HUES64 (cell line): ENCODE measurements around the gene INSL3.
"Not testable (repeated sequence)": the region's sequence is repeated elsewhere in the genome, so short reads cannot be mapped to it uniquely, and the experiment has no call there.

Source experiments
- H3K27ac ChIP-seq: 2 replicates; pipeline ENCODE4 v1.7.0; 2013; ENCODE audit warnings: low read depth, low read length, inconsistent platforms
- H3K27me3 ChIP-seq: 2 replicates; pipeline ENCODE4 v1.6.1; 2013; ENCODE audit warnings: mild to moderate bottlenecking, low read length; ENCODE audit not compliant: insufficient read depth
- H3K36me3 ChIP-seq: 2 replicates; pipeline ENCODE4 v1.6.1; 2013; ENCODE audit warnings: mild to moderate bottlenecking, low read length; ENCODE audit not compliant: insufficient read depth
- H3K4me1 ChIP-seq: 2 replicates; pipeline ENCODE4 v1.6.1; 2013; ENCODE audit warnings: mild to moderate bottlenecking, low read length, moderate library complexity; ENCODE audit not compliant: insufficient read depth
- H3K4me3 ChIP-seq: 2 replicates; pipeline ENCODE4 v1.5.1; 2013; ENCODE audit warnings: mild to moderate bottlenecking, low read length, moderate library complexity
- H3K9ac ChIP-seq: 2 replicates; pipeline ENCODE4 v1.6.1; 2013; ENCODE audit warnings: mild to moderate bottlenecking, low read depth, low read length
- H3K9me3 ChIP-seq: 2 replicates; pipeline ENCODE4 v1.6.1; 2013; ENCODE audit warnings: low read depth, low read length; ENCODE audit not compliant: insufficient read depth
- WGBS: fragments of 150-250, 120-280 bp; methylation state at CpG from one replicate; pipeline ENCODE4 v1.1.7; 2013; ENCODE audit warnings: missing lambda C conversion rate; 5-methylcytosine and 5-hydroxymethylcytosine counted together

The INSL3 gene

GRCh38 chr19:17806945-17807344 is 14.4 kb downstream of the INSL3 start:
- Histone ChIP-seq H3K9me3 (no peaks in the 10 kb centered on the region), H3K27ac (no peak overlapping the region), H3K4me3 (no peak overlapping the region), H3K36me3 (no peaks in the 10 kb centered on the region), H3K27me3 (no peaks in the 10 kb centered on the region), H3K4me1 (no peaks in the 10 kb centered on the region), H3K9ac (no peak overlapping the region)
- WGBS = 92% methylated on average over 3 of the region's 3 CpGs

- Histone ChIP-seq H3K36me3 (no peaks in the 10 kb centered on the region), H3K4me1 (no peaks in the 10 kb centered on the region), H3K9me3 (no peaks in the 10 kb centered on the region), H3K27me3 (no peaks in the 10 kb centered on the region), H3K27ac (no peak overlapping the region), H3K9ac (no peak overlapping the region), H3K4me3 (no peak overlapping the region)
- WGBS = 92% methylated on average over 4 of the region's 4 CpGs
Observed at GRCh38 chr19:17805427-17805826, 15.9 kb downstream of the INSL3 start.

GRCh38 chr19:17803264-17803896 is 17.9 kb downstream of the INSL3 start:
- Histone ChIP-seq H3K9ac (no peak overlapping the region), H3K36me3 (no peaks in the 10 kb centered on the region), H3K27ac (no peak overlapping the region), H3K4me3 (no peak overlapping the region), H3K27me3 (no peaks in the 10 kb centered on the region), H3K9me3 (no peaks in the 10 kb centered on the region), H3K4me1 (no peaks in the 10 kb centered on the region)
- WGBS = 85% methylated on average over 14 of the region's 14 CpGs

- WGBS = 86% methylated on average over 12 of the region's 12 CpGs
- Histone ChIP-seq H3K4me1 (no peaks in the 10 kb centered on the region), H3K9me3 (no peaks in the 10 kb centered on the region), H3K27me3 (no peaks in the 10 kb centered on the region), H3K4me3 (no peak overlapping the region), H3K27ac (no peak overlapping the region), H3K36me3 (no peaks in the 10 kb centered on the region), H3K9ac (no peak overlapping the region)
Observed at GRCh38 chr19:17802137-17802858, 19.0 kb downstream of the INSL3 start.

GRCh38 chr19:17798599-17798998 is 22.7 kb downstream of the INSL3 start:
- H3K4me1 ChIP-seq, H3K4me3 ChIP-seq, H3K9ac ChIP-seq, H3K36me3 ChIP-seq, H3K9me3 ChIP-seq, H3K27ac ChIP-seq: not testable (repeated sequence)
- peaks cover 23% of the 10 kb centered on the region for H3K27me3 ChIP-seq
- WGBS = 94% methylated on average over 3 of the region's 3 CpGs

- H3K27me3 ChIP-seq = peaks cover 23% of the 10 kb centered on the region
- H3K9ac ChIP-seq = no peak overlapping the region
- H3K36me3 ChIP-seq = no peaks in the 10 kb centered on the region
- H3K27ac ChIP-seq = no peak overlapping the region
- 79% methylated on average over 10 of the region's 11 CpGs for WGBS
- H3K9me3 ChIP-seq = no peaks in the 10 kb centered on the region
- no peaks in the 10 kb centered on the region for H3K4me1 ChIP-seq
- no peak overlapping the region for H3K4me3 ChIP-seq
Observed at GRCh38 chr19:17797424-17798201, 23.7 kb downstream of the INSL3 start.

- Histone ChIP-seq H3K27ac (no peak overlapping the region), H3K4me3 (no peak overlapping the region), H3K4me1 (no peaks in the 10 kb centered on the region), H3K27me3 (peaks cover 23% of the 10 kb centered on the region), H3K9me3 (no peaks in the 10 kb centered on the region), H3K9ac (no peak overlapping the region), H3K36me3 (no peaks in the 10 kb centered on the region)
- WGBS = 81% methylated on average over 1 of the region's 1 CpG
Observed at GRCh38 chr19:17796838-17797423, 24.4 kb downstream of the INSL3 start.

- Histone ChIP-seq H3K4me3 (no peak overlapping the region; the same call in 1 of the 2 replicates), H3K27me3 (peaks cover 23% of the 10 kb centered on the region), H3K27ac (no peak overlapping the region), H3K4me1 (no peaks in the 10 kb centered on the region), H3K9me3 (no peaks in the 10 kb centered on the region), H3K36me3 (no peaks in the 10 kb centered on the region), H3K9ac (no peak overlapping the region)
- WGBS = 87% methylated on average over 6 of the region's 6 CpGs
Observed at GRCh38 chr19:17796013-17796837, 25.1 kb downstream of the INSL3 start.

GRCh38 chr19:17795495-17795856 is 25.8 kb downstream of the INSL3 start:
- Histone ChIP-seq H3K4me1 (no peaks in the 10 kb centered on the region), H3K4me3 (peak overlapping the region; percentile 65), H3K36me3 (no peaks in the 10 kb centered on the region), H3K27me3 (peaks cover 23% of the 10 kb centered on the region), H3K9ac (peak overlapping the region; percentile 54), H3K9me3 (no peaks in the 10 kb centered on the region), H3K27ac (no peak overlapping the region)
- WGBS = 46% methylated on average over 14 of the region's 14 CpGs

GRCh38 chr19:17794731-17795494 is 26.4 kb downstream of the INSL3 start, which contains the start of gene B3GNT3:
TSS of gene B3GNT3 (plus strand) at chr19:17795138. CDS start at chr19:17807808, 12,670 bp downstream.
- WGBS = 14% methylated on average over 50 of the region's 50 CpGs
- peak within 1 kb of the TSS; percentile 65 for H3K4me3 ChIP-seq
- peaks cover 23% of the 10 kb centered on the region for H3K27me3 ChIP-seq
- no peaks in the 10 kb centered on the region for H3K9me3 ChIP-seq
- H3K27ac ChIP-seq = no peak within 1 kb of the TSS
- H3K9ac ChIP-seq = peak within 1 kb of the TSS; percentile 54
- no peaks in the 10 kb centered on the region for H3K36me3 ChIP-seq
- H3K4me1 ChIP-seq = no peaks in the 10 kb centered on the region
